ENCODE results near the gene ATP8A2.

DNA sequence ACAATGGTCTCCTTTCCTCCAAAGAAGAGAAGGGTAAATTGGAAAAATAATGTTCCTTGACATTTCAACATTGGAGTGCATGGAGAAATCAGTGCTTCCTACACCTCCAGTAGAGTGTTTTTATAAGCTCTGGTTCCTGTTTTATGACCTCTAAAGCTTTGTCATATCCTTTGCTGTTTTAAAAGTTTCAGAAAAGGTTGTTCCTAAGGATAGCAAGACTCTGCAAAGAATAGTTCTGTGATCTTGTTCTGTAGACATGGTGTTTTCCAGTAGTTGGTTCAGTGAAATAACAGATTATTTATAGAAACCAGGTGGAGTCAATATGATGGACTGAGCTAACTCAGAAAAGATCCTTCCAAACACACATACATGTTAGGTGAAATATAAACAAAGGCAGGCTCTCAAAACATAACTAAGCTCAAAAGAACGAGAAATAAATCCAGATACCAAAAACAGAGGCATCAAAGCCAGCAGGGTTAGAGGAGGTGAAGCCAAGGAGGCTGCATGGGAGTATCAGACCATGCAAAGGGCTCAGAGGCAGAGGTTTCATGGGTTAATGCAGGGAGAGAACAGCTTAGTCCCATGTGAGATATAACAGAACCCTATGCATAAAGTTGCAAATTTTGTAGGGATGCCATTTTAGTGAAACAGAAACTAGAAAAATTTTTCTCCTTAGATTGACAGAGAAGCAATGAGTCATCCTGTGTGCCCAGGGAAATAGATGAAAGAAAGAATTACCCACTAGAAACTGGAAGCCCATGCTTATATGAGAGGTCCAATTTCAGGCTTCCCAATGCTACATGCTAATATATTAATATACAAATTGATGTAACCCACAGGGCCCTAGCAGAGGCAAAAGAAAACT, 635.7 kb downstream of the ATP8A2 start:
- TF ChIP-seq, protein P1, sequence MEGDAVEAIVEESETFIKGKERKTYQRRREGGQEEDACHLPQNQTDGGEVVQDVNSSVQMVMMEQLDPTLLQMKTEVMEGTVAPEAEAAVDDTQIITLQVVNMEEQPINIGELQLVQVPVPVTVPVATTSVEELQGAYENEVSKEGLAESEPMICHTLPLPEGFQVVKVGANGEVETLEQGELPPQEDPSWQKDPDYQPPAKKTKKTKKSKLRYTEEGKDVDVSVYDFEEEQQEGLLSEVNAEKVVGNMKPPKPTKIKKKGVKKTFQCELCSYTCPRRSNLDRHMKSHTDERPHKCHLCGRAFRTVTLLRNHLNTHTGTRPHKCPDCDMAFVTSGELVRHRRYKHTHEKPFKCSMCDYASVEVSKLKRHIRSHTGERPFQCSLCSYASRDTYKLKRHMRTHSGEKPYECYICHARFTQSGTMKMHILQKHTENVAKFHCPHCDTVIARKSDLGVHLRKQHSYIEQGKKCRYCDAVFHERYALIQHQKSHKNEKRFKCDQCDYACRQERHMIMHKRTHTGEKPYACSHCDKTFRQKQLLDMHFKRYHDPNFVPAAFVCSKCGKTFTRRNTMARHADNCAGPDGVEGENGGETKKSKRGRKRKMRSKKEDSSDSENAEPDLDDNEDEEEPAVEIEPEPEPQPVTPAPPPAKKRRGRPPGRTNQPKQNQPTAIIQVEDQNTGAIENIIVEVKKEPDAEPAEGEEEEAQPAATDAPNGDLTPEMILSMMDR (IDR thresholded peaks at IDR 0.05), result no peak
- TF ChIP-seq POLR2AphosphoS5 (IDR thresholded peaks at IDR 0.05), result no peak
- no peak for TF ChIP-seq POLR2A (IDR thresholded peaks at IDR 0.05)
- no peak for TF ChIP-seq EP300 (IDR thresholded peaks at IDR 0.05; ENCODE audit: low read depth)

Measured in transverse colon (tissue), 4 donors.